ENCODE measurements around the gene RRP1.

DNA sequence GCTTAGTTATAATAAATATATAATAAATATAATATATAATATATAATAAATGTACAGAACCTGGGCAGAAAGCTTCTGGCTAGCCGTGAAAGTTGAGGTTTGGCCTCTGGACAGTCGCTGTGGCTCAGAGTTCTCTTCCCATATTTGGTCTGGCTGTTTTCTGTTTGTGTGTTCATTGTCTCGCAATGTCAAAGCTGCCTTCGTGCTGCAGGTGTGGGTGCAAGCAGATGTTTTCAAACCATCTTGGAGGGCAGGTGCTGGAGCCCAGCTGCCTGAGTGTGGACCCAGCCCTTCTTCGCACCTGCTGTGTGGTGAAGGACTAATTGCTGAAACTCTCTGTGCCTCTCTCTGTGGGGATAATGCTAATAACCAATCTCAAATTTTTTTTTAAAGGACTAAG lies 9.7 kb upstream of the RRP1 start:
- no peak for TF ChIP-seq SUZ12 (IDR thresholded peaks at IDR 0.05; ENCODE audit: extremely low read depth, insufficient read depth, insufficient read length)
- TF ChIP-seq YY1 (IDR thresholded peaks at IDR 0.05; ENCODE audit: insufficient read depth, insufficient read length) = no peak
